Endothelial cell of umbilical vein (primary cell): ENCODE data around the gene CECR2.

Experiments
- CTCF ChIP-seq, 2 donors: IDR thresholded peaks; 1 replicate in 1 of 2; 2 replicates in 1 of 2; pipeline ENCODE4 v1.5.1; 2011; ENCODE audit warnings: low read length in 2 of 2, mild to moderate bottlenecking in 2 of 2, moderate library complexity in 2 of 2, control low read depth in 1 of 2, inconsistent platforms in 1 of 2, low read depth in 1 of 2; ENCODE audit not compliant: insufficient read depth in 1 of 2; ENCODE audit errors: extremely low read depth in 1 of 2
- EZH2 ChIP-seq: IDR thresholded peaks from 2 replicates; pipeline ENCODE4 v1.6.1; 2012; ENCODE audit warnings: borderline replicate concordance, low read depth, mild to moderate bottlenecking, moderate library complexity, low read length, inconsistent platforms; ENCODE audit not compliant: severe bottlenecking

GRCh38 chr22:17514084-17514483 is 144.8 kb downstream of the CECR2 start:
- TF ChIP-seq CTCF (IDR thresholded peaks at IDR 0.05; ENCODE audit: extremely low read depth in 1 of 2, insufficient read depth in 1 of 2, low read depth in 1 of 2, low read length in 2 of 2) (no peak), EZH2 (no peak)
